Astrocyte of the cerebellum (primary cell): Measurements from ENCODE around the gene CARMIL1.

Experiments used
- DNase-seq: peaks from one replicate; pipeline ENCODE4 v3.0.0-alpha.2; 2011; ENCODE audit warnings: low read depth
- H3K4me3 ChIP-seq: 2 replicates; pipeline ENCODE4 v1.5.1; 2011; ENCODE audit warnings: mild to moderate bottlenecking, low read depth, low read length, moderate library complexity
- in situ Hi-C: cut with HindIII; loops from 2 replicates; pipeline ENCODE4 v1.10.0; 2017; ENCODE audit warnings: low sequenced_read_pairs
- TF ChIP-seq, protein P1 (sequence below): IDR thresholded peaks from 2 replicates; pipeline ENCODE4 v1.5.1; 2012; ENCODE audit warnings: low read length, low read depth, moderate library complexity, mild to moderate bottlenecking; ENCODE audit errors: missing control alignments

The CARMIL1 gene

DNA sequence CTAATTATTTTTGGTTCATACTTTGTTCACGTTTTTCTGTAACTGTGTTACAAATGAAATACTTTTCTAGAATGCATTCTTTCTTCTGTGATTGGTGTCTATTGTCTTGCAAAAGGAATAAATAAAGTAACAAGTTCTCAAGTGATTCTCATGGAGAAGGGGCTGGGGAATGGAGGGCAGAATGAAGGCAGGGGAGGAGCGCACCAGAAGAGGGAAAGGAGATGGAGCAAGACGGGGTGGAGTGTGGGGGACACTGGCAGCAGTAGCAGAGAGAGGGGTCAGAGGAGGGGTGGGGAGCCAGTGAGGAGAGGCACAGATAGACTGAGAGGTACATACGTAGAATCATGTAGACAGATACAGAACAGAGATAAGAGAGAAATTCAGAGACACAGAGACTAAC lies 136.5 kb downstream of the CARMIL1 start:
- TF ChIP-seq, protein P1, sequence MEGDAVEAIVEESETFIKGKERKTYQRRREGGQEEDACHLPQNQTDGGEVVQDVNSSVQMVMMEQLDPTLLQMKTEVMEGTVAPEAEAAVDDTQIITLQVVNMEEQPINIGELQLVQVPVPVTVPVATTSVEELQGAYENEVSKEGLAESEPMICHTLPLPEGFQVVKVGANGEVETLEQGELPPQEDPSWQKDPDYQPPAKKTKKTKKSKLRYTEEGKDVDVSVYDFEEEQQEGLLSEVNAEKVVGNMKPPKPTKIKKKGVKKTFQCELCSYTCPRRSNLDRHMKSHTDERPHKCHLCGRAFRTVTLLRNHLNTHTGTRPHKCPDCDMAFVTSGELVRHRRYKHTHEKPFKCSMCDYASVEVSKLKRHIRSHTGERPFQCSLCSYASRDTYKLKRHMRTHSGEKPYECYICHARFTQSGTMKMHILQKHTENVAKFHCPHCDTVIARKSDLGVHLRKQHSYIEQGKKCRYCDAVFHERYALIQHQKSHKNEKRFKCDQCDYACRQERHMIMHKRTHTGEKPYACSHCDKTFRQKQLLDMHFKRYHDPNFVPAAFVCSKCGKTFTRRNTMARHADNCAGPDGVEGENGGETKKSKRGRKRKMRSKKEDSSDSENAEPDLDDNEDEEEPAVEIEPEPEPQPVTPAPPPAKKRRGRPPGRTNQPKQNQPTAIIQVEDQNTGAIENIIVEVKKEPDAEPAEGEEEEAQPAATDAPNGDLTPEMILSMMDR, result no peak
- in situ Hi-C loops, result no loop called here
- no peak overlapping the region for H3K4me3 ChIP-seq
- no peak for DNase-seq

DNA sequence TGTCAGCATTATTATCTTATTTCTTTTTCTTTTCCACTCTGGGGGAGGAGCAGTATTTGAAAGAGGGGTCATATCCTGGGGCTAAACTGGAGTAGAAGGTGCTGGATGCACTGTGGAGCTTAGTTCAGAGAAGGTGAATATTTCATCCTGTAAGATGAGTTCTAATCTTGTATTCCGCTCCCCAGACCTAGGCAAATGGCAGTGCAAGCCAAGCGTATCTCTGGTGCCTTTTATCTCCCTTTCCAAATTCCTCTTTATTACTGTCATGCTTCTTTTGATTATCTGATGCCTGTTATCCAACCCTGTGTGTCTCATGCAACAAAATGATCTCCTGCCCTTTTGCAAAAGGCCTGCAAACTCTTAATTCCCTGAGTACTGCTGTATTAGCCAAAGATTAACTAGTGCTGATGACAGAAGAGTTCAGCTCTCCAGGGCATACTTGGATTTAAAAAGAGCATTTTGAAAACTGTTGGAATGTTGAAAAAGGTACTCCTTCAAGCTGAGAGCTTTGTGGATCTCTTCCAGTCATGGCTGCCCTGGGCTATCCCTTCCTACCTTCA lies 138.0 kb downstream of the CARMIL1 start:
- in situ Hi-C loops, result no loop called here
- no peak overlapping the region for H3K4me3 ChIP-seq
- TF ChIP-seq, protein P1, result no peak
- DNase-seq, result no peak

DNA sequence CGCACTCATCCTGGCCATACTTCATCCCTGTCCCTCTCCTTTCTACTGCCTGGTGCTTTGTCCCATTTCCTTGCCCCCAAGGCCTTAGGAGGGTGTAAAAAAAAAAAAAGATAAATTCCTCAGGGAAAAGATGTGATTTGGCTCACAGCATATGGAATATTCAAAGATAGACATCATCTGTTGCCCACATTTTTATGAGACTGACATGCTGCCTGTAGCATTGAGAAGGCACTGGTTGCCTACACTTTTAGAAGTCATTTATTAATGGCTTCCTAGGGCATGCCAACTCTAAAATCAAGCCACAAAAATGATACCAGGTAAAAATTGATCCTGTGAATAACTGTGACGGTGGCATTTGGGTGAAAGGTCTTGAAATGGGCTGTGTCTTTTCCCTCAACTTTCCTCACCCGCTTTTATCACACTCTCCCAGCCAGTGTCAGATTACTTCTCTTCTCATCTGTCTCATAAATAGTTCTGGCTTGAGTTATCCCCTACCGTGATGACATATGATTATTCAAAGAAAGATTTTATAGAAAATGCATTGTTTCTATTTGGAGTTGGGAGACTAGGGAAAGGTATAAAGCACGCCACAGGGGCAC lies 139.4 kb downstream of the CARMIL1 start:
- DNase-seq, result no peak
- in situ Hi-C loops, result no loop called here
- TF ChIP-seq, protein P1, result no peak
- no peak overlapping the region for H3K4me3 ChIP-seq

DNA sequence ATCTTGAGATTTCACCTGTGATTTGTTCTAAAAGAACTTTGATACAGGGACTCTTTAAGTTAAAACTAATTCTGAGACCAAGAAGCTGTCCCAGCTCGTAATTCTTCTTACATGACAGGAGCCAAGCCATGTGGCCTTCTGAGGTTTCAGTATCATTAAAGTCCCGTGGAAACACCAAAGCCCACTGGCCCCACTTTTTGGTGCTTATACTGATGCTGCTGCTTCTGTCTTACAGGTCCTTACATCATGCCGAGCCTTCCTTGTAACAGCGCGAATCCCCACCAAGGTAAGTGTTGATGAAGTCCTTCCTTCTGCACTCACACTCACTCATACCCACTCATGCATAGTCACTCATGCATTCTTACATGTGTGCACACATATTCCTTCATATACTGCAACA lies 140.7 kb downstream of the CARMIL1 start:
- DNase-seq, result no peak
- TF ChIP-seq, protein P1, result no peak
- H3K4me3 ChIP-seq, result no peak overlapping the region
- in situ Hi-C loops, result no loop called here

DNA sequence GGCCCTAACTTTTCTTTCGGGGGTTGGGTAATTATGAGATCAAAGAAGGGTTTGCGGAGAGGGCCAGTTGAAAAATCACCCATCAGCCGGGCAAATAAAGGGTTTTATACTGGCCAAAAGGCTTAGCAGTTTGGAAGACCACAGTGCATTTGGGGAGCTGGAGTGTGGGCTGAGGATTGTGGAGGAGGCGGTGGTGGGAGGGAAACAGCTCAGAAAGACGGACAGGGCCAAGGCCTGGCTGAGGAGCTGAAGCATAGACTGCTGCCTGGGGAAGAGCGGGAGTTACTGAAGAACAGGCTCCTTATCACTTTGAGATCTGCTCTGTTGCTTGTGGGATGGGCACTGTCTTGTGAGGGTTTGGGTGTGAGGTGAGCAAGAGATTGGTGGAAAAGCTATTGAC lies 144.2 kb downstream of the CARMIL1 start:
- no peak for DNase-seq
- no peak overlapping the region for H3K4me3 ChIP-seq
- in situ Hi-C loops, result no loop called here
- TF ChIP-seq, protein P1, result no peak

DNA sequence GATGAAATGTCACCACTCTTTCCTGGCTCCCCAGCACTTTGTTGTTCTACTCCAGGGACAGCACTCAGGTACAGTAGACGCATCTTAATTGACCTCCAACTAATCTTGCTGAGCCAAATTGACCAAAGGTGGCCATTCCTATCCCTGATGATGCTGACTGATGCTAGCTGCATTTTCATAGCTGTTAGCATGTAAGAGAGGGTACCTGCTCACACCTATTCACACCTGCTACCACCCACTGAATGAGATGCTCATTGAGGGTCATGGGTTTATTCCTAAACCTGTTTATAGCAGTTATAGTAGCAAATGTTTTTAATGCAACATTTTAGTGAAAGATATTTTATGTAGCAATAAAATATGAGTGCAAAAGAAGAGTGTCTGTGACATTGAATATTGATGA lies 145.1 kb downstream of the CARMIL1 start:
- TF ChIP-seq, protein P1, result no peak
- H3K4me3 ChIP-seq, result no peak overlapping the region
- in situ Hi-C loops, result no loop called here
- DNase-seq, result no peak
